Spleen (tissue), 7 donors: Measurements from ENCODE around the gene RTL1.

Source experiments
- CTCF ChIP-seq, 11 experiments: fragments of 200-600 bp in 7 of 11; fragments of 450-650 bp in 4 of 11; sonication (generic) in 4 of 11; IDR thresholded peaks in 8 of 11; conservative IDR thresholded peaks in 3 of 11; 1 replicate in 7 of 11; 2 replicates in 4 of 11; pipeline versions ENCODE4 v1.4.0 to v1.8.0; 2016 to 2021; ENCODE audit warnings: antibody characterized with exemption in 11 of 11, inconsistent platforms in 4 of 11, mild to moderate bottlenecking in 1 of 11
- POLR2A ChIP-seq, 3 donors: fragments of 450-650 bp; IDR thresholded peaks; one replicate each; pipeline ENCODE4 v1.5.1; 2017; ENCODE audit warnings: antibody characterized with exemption in 3 of 3, mild to moderate bottlenecking in 1 of 3
- POLR2AphosphoS5 ChIP-seq, 3 donors: sonication (generic); formaldehyde crosslinking; IDR thresholded peaks; one replicate each; pipeline ENCODE4 v1.5.1; 2017; ENCODE audit warnings: antibody characterized with exemption in 3 of 3
- donor health status: DM: no; HTN: no; CAD: no; lungs with moderate emphysema.
- donor health status: DM: no; HTN: no; CAD: no.
- donor health status: DM: no; HTN: no; CAD: no.

DNA sequence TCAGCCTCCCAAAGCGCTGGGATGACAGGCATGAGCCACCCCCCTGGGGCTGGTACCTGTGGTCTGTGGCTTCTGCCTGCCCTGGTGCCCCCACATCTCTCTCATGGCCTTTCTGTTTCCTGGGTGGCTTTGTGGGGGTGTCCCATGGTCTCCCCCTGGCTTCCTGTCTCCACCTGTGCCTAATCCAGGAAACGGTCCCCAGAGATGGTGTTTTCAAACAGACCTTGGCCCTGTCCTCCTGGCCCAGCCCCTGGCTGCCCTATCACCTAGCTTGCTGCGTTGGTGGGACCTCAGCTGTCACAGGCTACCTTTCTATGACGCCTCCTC is 59.5 kb downstream of the RTL1 start:
- TF ChIP-seq POLR2AphosphoS5 (IDR thresholded peaks at IDR 0.05) = no peak
- TF ChIP-seq CTCF (IDR thresholded peaks at IDR 0.05 in 8 of 11, conservative IDR thresholded peaks at IDR 0.05 in 3 of 11) = no peak
- no peak for TF ChIP-seq POLR2A (IDR thresholded peaks at IDR 0.05)
